Measurements from ENCODE around the gene CLCA4.
A peak's percentile ranks its signal among the peaks of the same experiment; 100 is the strongest.

Gene CLCA4

GRCh38 chr1:86546787-86547221, at the start of gene CLCA4:
TSS of gene CLCA4 (plus strand) at chr1:86547078. CDS start at chr1:86547120, 42 bp downstream.
- DNase-seq: no peak

DNA sequence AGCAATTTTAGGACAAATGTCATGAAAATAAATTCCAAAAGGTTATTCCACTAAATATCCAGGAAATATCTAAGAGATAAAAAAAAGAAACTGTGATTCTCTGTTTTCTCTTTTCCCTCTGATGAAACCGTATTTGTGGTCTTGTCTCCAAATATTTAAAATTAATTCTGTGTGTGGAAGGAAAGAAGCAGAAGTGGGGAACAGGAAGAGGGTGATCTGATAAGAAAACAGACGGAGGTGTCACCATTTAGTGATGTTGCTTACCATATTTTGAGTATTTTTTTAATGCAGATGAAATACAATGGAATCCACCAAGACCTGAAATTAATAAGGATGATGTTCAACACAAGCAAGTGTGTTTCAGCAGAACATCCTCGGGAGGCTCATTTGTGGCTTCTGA, 48.6 kb upstream of the CLCA4 start:
- no peak for DNase-seq

- no peak for DNase-seq
These were observed 46.8 kb upstream of the CLCA4 start for GRCh38 chr1:86499987-86500593.

DNA sequence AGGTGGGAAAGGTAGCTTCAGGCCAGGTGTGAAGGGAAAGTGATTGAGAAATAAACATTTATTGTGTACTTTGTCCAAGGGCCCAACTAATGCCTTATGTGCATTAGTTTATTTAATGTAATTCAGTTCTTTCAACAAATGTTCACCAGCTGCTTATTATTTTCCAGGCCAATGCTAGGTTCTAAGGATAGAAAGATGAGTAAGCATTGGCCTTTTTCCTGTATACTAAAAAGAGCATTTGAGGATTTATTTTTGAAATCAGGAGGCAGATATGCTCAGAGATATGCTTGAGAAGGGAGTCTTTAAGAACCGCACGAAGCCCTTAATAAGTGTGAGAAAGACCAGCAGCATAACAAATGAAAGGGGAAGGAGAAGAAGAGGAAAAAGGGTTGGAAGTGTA, 46.2 kb upstream of the CLCA4 start:
- DNase-seq: no peak

GRCh38 chr1:86502125-86502646, 44.7 kb upstream of the CLCA4 start:
- DNase-seq: peak; percentile 40

- DNase-seq: peak; percentile 21
These were observed 44.0 kb upstream of the CLCA4 start for GRCh38 chr1:86502721-86503405.

- DNase-seq: no peak
These were observed 43.3 kb upstream of the CLCA4 start for GRCh38 chr1:86503406-86504136.

- DNase-seq: no peak
These were observed 42.8 kb upstream of the CLCA4 start for GRCh38 chr1:86504137-86504479.

DNA sequence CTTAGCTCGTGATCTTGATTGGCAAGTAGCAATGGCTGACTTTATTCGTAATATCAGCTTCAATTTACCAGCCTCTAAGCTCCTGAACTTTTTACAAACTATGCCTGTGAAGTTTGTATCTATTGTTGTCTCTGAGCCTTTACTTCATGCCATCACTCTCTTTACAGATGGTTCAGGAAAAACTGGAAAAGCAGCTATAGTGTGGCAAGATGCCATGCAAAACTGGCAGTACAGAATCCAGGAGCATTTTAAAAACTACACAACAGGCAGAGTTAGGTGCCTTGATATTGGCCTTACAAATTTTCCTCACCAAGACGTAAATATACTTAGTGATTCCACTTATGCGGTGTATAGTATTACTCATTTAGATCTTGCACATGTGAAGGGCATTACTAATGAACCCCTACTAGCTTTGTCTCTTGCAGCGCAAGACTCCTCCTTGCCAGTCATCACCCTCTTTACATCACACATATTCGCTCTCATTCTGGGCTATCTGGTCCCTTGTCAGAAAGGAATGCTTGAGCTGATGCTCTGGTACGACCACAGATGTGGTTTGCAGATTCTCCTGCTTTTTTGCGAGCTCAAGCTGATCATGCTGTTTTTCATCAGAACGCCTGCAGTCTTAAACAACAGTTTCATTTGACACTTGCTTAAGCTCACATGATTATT, 41.8 kb upstream of the CLCA4 start:
- DNase-seq: no peak

GRCh38 chr1:86505564-86505902, 41.3 kb upstream of the CLCA4 start:
- no peak for DNase-seq

GRCh38 chr1:86507935-86508582, 38.8 kb upstream of the CLCA4 start:
- DNase-seq: no peak

- no peak for DNase-seq
These were observed 38.3 kb upstream of the CLCA4 start for GRCh38 chr1:86508583-86508969.

DNA sequence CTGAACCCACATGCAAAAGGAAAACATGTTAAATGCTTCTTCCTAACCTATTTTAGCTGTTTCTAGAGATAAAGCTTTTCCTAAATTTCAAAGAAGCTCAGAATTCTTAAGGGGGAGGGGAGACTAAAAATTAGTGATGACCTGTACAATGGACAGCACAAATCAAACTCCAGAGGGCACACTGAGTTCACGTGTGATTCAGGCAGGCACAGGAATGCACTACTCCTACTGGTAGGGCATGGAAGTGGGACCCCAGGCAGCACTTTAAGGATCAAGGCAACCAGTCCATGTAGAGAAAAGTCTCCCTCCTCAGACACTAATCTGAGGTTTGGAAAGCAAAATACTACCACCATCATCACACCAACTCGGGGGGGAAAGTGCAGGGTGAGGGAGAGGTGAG, 31.3 kb upstream of the CLCA4 start:
- no peak for DNase-seq

- no peak for DNase-seq
These were observed 30.5 kb upstream of the CLCA4 start for GRCh38 chr1:86516335-86516734.

- no peak for DNase-seq
These were observed 29.5 kb upstream of the CLCA4 start for GRCh38 chr1:86517336-86517735.

DNA sequence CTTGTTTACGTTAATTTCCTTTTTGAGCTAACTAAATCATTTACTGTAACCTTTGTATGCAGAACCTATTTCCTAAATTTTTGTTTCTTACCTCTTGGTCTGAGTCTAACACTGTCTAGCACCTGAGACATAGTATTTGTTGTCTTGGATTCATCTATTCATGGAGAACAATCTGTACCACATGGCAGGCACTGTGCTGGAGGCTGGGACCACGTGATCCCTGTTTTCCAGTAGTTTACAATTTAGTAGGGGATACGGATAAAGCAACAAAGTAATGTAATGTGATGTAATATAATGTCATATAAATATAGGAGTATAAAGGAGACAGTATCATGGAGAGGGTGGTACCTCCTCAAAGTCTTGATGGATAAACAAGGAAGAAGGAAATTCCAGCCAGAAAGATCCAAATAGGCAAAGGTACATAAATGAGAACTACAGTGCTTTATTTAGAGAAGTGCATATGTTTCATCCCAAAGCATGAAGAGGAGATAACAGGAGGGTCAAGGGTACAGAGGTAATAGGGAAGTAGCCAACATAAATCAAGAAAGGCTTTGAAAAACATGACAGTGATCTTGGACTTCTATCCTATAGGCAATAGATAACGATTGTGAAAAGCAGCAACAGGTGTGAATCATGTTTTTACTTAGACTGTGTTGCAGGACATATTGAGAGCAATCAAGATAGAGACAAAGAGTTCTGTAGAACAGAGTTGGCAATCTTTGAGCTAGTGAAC, 25.9 kb upstream of the CLCA4 start:
- no peak for DNase-seq

DNA sequence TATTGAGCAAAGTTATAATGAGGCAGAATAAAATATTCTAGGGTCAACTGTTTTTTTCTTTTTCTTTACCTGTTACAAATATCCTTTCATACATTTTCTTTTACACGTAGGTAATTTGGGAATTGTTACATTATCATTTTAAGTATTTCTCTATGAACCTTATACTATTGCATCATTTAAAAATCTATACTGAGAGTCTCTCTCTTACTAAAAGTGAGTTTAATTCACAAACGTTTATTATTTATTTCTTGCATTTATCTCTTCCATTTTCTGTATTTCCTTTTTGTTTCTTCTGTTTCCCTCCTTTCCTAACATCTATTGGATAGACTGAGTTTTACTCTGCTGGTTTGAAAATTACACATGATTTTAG, 25.4 kb upstream of the CLCA4 start:
- no peak for DNase-seq

DNA sequence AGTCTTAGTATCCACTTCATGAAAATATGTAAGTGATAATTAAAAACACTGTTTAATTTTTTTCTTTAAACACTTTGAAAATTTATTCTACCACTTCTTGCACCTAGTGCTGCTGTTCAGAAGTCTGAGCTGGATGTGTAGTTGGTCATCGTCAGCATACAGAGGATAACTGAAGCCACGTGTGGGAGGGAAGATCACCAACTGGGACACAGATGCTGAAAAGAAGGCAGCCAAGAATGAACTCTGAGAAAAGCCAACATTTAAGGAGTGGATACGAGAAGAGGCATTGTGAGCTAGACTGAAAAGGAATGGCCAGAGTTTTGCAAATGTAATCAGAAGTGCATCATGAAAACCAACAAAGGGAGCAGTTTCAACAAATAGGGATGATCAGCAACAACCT, 24.6 kb upstream of the CLCA4 start:
- no peak for DNase-seq

DNA sequence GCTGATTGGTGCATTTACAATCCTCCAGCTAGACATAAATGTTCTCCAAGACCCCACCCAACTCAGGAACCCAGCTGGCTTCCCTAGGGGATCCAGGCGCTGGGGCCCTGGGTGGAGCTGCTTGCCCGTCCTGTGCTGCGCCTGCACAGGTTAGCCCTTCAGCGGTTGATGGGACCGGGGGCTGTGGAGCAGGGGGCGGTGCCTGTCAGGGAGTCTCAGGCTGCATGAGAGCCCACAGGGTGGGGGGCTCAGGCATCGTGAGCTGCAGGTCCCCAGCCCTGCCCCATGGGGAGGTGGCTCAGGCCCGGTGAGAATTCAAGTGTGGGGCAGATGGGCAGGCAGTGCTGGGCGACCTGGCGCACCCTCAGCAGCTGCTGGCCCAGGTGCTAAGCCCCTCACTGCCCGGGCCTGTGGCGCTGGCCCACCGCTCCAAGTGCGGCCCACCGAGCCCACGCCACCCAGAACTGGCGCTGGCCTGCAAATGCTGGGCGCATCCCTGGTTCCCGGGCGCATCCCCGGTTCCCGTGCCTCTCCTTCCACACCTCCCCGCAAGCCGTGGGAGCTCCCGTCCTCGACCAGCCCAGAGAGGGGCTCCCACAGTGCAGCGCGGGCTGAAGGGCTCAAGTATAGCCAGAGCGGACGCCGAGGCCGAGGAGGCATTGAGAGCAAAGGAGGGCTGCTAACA, 23.1 kb upstream of the CLCA4 start:
- no peak for DNase-seq

DNA sequence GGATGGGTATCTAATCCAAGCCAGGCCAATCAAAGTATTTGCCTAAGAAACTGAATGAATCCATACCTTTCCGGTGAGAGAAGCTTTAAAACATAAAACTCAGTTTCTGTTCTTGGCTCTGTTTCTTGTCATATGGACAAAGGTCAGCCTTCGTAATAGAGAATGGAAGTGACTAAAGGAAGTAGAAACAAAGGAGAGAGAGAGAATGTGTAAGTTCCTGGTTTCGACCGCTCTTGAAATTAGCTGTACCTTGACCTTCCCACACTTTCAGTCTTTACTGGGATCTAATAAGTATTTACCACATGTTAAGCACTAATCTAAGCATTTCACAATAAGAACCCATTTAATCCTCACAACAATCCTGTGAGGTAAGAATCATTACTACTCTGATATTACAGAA, 19.6 kb upstream of the CLCA4 start:
- DNase-seq: no peak

DNA sequence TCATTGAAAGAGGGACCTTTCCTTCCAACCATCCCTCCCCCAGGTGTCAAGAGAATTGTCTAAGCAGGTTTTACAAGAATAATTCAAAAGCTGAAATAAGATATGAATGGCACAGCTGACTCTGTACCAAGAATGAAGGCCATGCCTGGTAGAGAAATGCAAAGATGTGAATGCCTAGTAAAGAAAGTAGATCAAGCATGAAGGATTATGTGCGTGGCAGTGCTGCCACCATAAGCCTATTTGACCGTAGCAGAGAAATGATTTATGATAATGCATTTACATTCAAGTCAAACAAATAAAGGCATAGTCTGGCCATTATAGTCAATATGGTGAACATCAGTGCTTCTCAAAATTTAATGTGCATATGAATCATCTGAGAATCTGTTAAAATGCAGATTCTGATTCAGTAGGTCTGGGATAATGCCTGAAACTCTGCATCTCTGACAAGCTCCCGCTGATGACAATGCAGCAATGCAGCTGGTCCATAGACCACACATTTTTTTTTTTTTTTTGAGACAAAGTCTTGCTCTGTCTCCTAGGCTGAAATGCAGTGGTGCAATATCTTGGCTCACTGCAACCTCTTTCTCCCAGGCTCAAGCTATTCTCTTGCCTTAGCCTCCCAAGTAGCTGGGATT, 16.6 kb upstream of the CLCA4 start:
- DNase-seq: no peak

Measured in activated T-cell treated with anti-CD3 and anti-CD28 coated beads, Interleukin-2, amount 50 U/mL, for 1 hour (primary cell).